GM21367 (cell line): Measurements from ENCODE around the gene MFAP3.

Experiments used
- ATAC-seq: cut with Tn5 transposase; IDR thresholded peaks from one replicate; pipeline ENCODE4 v1.9.1; 2021; ENCODE audit not compliant: unreplicated experiment

The MFAP3 gene

DNA sequence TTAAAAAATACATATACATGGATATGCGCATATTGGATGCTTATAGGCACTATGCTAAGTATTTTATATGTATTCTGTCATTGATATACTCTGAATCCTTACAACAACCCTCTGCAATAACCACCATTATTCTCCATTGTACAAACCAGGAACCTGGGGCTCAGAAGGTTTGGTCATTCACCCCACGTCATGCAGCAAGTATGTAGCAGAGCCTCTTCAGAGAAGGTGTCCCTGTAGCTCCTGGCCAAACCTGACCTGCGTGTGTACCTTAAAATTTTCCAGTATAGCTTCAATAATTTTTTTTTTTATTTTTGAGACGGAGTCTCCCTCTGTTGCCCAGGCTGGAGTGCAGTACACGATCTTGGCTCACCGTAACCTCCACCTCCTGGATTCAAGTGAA, 51.9 kb downstream of the MFAP3 start:
- no peak for ATAC-seq

GRCh38 chr5:154092356-154093141, 53.8 kb downstream of the MFAP3 start:
- ATAC-seq, result no peak

DNA sequence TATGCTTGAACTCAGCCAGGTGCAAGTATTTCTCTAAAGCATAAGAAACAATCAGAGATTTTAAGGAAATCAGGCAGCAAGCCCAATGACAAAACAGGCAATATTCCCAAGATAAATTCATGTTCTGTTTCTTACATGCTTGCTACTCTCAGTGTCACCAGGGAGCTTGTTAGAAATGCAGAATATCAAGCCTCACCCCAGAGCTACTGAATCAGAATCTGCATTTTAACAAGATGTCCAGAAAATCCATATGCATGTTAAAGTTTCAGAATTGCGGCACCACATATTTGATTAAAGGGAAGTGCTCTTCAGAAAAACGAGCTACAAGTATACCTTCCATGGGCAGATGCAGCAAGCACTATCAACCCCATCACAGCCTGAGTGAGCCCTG, 54.4 kb downstream of the MFAP3 start:
- no peak for ATAC-seq

GRCh38 chr5:154095904-154096303, 57.1 kb downstream of the MFAP3 start:
- no peak for ATAC-seq

- ATAC-seq, result no peak
Measured at GRCh38 chr5:154097031-154097430, 58.3 kb downstream of the MFAP3 start.

DNA sequence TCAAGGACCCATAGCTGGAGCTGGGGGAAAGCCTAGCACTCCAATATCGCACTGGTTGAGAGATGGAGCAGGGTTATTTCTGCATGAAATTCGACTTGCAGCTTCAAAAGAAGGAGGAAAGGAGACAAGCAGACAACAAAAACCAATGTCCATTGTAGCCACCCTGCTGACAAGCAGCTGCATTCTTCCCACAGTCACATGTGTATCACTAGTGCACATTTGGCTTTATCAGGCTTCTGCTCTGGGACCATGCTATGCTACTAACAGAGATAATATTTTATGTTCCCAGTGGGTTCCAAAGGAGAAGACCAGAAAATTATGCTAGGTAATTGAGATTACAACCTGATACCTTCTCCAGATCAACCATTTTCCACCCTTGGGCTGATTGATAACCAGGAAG, 59.7 kb downstream of the MFAP3 start:
- ATAC-seq, result no peak

DNA sequence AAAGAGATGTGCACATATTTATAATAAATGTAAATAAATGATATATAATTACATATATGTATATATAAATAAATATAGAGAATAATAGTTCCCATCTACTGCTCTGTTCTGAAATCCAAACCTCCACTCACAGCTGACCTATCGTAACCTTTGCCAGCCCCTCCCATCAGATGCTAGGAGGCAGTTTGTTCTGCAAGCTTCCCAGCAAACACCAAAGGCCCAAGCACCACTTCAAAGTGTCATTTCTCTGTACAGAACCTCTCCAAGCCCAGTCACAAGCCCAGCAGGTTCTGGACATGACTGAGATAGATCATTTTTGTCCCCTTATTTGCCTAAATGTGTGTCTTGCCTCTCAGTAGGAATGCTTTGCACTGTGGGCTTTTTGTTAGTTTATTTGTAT, 62.4 kb downstream of the MFAP3 start:
- no peak for ATAC-seq

DNA sequence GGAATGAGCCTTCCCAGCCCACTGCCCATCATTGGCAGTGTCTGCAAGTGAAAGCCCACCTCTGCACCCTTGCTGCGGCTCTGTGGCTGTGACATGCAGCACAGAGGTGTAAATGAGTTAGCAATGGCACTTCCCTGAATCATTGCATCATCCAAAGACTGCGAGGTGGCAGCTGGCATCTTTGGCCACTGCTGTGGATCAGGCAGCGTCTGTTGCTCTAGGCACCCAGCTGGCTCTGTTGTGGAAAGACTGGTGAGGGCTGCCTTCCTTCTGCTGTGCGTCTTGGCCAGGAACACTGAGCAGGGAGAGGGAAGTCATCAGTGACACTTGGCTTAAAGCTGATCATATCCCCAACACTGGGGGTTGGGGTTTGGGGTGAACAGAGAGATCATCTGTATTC, 64.5 kb downstream of the MFAP3 start:
- ATAC-seq, result no peak
